Heart left ventricle (tissue), 16 donors: ENCODE results near the gene GRIN3B. TPM values are rescaled to one million over a fixed set of nuclear protein-coding genes. Genes with fewer than 3 reads are reported as not detected.

Experiments used
- ATAC-seq, 4 donors: fragments of 200-7000 bp; cut with Tn5 transposase; one replicate each; pipeline ENCODE4 v1.9.1; 2020 to 2022; ENCODE audit warnings: moderate library complexity in 4 of 4, mild to moderate bottlenecking in 3 of 4, moderate number of reproducible peaks in 1 of 4
- DNase-seq, 5 donors: peaks; one replicate each; pipeline ENCODE4 v3.0.0-alpha.2; 2020
- H3K27ac ChIP-seq, 12 donors: fragments of 200-600 bp; sonication (generic) in 4 of 12; one replicate each; pipeline versions ENCODE4 v1.5.0 to v1.8.0; 2016 to 2022; ENCODE audit warnings: mild to moderate bottlenecking in 2 of 12
- H3K27me3 ChIP-seq, 9 donors: fragments of 200-600 bp; sonication (generic) in 2 of 9; one replicate each; pipeline versions ENCODE4 v1.5.1 to v1.8.0; 2016 to 2022; ENCODE audit warnings: mild to moderate bottlenecking in 3 of 9
- H3K36me3 ChIP-seq, 9 donors: fragments of 200-600 bp; sonication (generic) in 2 of 9; one replicate each; pipeline versions ENCODE4 v1.5.0 to v1.8.0; 2018 to 2022; ENCODE audit warnings: mild to moderate bottlenecking in 2 of 9
- H3K4me1 ChIP-seq, 12 donors: fragments of 200-600 bp; sonication (generic) in 4 of 12; one replicate each; pipeline versions ENCODE4 v1.5.0 to v1.8.0; 2016 to 2022; ENCODE audit warnings: mild to moderate bottlenecking in 3 of 12
- H3K4me3 ChIP-seq, 12 donors: fragments of 200-600 bp; sonication (generic) in 4 of 12; one replicate each; pipeline versions ENCODE4 v1.5.0 to v1.8.0; 2017 to 2022; ENCODE audit warnings: mild to moderate bottlenecking in 9 of 12, moderate library complexity in 4 of 12
- H3K9me3 ChIP-seq, 12 donors: fragments of 200-600 bp; sonication (generic) in 4 of 12; one replicate each; pipeline versions ENCODE4 v1.5.0 to v1.8.0; 2016 to 2022; ENCODE audit warnings: mild to moderate bottlenecking in 1 of 12
- CTCF ChIP-seq, 12 donors: fragments of 200-600 bp; sonication (generic) in 4 of 12; IDR thresholded peaks; one replicate each; pipeline versions ENCODE4 v1.5.0 to v1.8.0; 2018 to 2022; ENCODE audit warnings: antibody characterized with exemption in 12 of 12, mild to moderate bottlenecking in 5 of 12
- POLR2A ChIP-seq, 2 donors: fragments of 450-650 bp; IDR thresholded peaks; one replicate each; pipeline ENCODE4 v1.6.1; 2017; ENCODE audit warnings: antibody characterized with exemption in 2 of 2, mild to moderate bottlenecking in 2 of 2, moderate library complexity in 2 of 2
- WGBS, 4 donors: extraction: QIAGEN DNeasy Blood & Tissue Kit in 2 of 4; methylation state at CpG; one replicate each; pipeline versions ENCODE4 v1.1.5 to v1.1.7; 2013 to 2018; 5-methylcytosine and 5-hydroxymethylcytosine counted together
- intact Hi-C, 10 donors: fragments of 100-400 bp; cut with DNase I; formaldehyde crosslinking; loops; one replicate each; pipeline versions ENCODE4 v1.11.1 to v1.14.2; 2022
- polyA plus RNA-seq, 2 donors: library from polyadenylated mRNA; stranded (reverse); fragments of 200-250 nt; gene quantifications; one replicate each; pipeline ENCODE4 v1.2.3, GENCODE V29; 2013
- total RNA-seq, 9 donors: library from RNA; depleted of rRNA in 2 of 9; stranded (reverse); fragments of >200 nt in 2 of 9; fragmentation: NEBNext Ultra II Directional in 3 of 9; extraction: Animal tissue kit (Norgen Biotek cat#: 25700) in 3 of 9; gene quantifications; one replicate each; pipeline versions ENCODE4 v1.1.0 to v1.2.4, GENCODE V29; 2016 to 2023
- donor health status: ischemic (EF 13 %, LVEDD 7.1; RV severe dilation, severe dysfunction).
- donor health status: healthy with polysubstance abuse.
- donor health status: DM: no; HTN: yes; CAD: no.
- donor health status: DM: no; HTN: no; CAD: no.
- donor health status: ischemic (EF 25% LVEDD 6.9; RV normal size, moderate dysfunction).
- donor health status: ischemic (EF 25% LVEDD 5.7; RV mildly dilated, moderate dysfunction).
- donor health status: healthy.
- donor health status: DM: yes; HTN: yes; CAD: no.
- donor health status: ischemic (EF 35%, LVEDD 5.7; RV mildly dilated, moderate dysfunction).
- donor health status: nonischemic (EF 11% LVEDD 7.7; RV severe dilation, severe dysfunction).
- donor health status: DM: yes; HTN: yes; CAD: no.
- donor health status: PGD.
- donor health status: ischemic (EF 29% LVEDD 5.4; RV normal size, mild dysfunction).
- donor health status: nonischemic (EF 23%, LVEDD 6.1; RV moderate dilation, normal function).

GRIN3B gene
- total and polyA plus RNA-seq, 11 donors, result 0.01 to 0.51 (median 0.09) TPM; not detected in 8

DNA sequence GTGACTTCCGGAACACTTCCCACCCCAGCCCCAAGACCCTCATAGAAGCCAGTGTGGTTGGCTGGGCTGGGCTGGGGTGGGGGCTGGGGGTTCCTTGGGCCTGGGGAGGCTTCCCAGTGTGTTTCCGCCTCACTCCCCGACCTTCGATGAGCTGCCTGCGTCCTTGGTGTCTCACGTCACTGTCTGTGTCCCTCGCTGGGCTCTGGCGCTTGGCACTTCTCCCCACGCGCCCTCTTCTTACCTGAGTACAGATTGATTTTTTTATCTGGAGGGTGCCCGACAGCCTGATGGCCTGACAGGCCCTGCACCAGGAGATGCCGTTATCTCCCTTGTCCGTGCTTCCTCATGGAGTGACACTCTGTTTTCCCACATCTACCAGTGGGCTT is 7.6 kb upstream of the GRIN3B start:
- intact Hi-C loops, result no loop called here
- Histone ChIP-seq H3K36me3 (peaks cover 0 to 52% (median 14%) of the 10 kb centered on the region in 9 donors), H3K9me3 (no peaks in the 10 kb centered on the region), H3K27me3 (peaks cover 4 to 30% (median 21%) of the 10 kb centered on the region in 9 donors), H3K27ac (no peak overlapping the region), H3K4me3 (no peak overlapping the region), H3K4me1 (peaks cover 0 to 14% (median 6%) of the 10 kb centered on the region in 12 donors)
- ATAC-seq (no peak), DNase-seq (no peak)
- no peak for TF ChIP-seq CTCF (IDR thresholded peaks at IDR 0.05)
- TF ChIP-seq POLR2A (IDR thresholded peaks at IDR 0.05), result no peak
- 87 to 91% (median 90%) methylated on average over 12 to 13 of the region's 13 CpGs for WGBS, 4 donors

GRCh38 chr19:993361-993830 is 6.8 kb upstream of the GRIN3B start:
- peaks cover 0 to 49% (median 14%) of the 10 kb centered on the region in 9 donors for H3K36me3 ChIP-seq
- H3K4me1 ChIP-seq, result peaks cover 0 to 14% (median 6%) of the 10 kb centered on the region in 12 donors
- DNase-seq (no peak), ATAC-seq (no peak)
- 89 to 93% (median 90%) methylated on average over 11 to 17 of the region's 17 CpGs for WGBS, 4 donors
- peaks cover 9 to 38% (median 28%) of the 10 kb centered on the region in 9 donors for H3K27me3 ChIP-seq
- no peak overlapping the region for H3K4me3 ChIP-seq
- H3K9me3 ChIP-seq, result no peaks in the 10 kb centered on the region
- H3K27ac ChIP-seq, result no peak overlapping the region
- intact Hi-C loops, result no loop called here
- no peak for TF ChIP-seq POLR2A (IDR thresholded peaks at IDR 0.05)
- no peak for TF ChIP-seq CTCF (IDR thresholded peaks at IDR 0.05)

DNA sequence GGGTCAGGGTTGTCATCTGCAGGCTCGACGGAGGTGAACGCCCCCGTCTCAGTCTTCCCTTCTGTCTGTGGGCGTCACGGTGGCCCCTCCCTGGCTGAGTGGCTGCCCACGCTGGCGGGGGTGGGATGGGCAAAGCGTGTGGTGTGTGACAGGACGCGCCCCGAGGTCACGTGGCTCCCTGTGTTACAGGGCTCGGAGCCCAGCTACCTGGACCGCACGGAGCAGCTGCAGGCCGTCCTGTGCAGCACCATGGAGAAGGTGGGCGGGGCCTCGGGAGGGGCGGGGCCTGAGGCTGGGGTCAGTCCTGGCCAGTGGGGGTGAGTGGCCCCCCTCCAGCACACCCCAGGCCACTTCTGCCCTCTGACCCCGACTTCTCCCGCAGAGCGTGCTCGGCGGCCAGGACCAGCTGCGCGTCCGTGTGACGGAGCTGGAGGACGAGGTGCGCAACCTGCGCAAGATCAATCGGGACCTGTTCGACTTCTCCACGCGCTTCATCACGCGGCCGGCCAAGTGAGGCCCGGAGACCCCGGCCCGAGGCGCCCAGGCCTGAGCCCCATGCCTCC is 6.3 kb upstream of the GRIN3B start:
- H3K9me3 ChIP-seq, result no peaks in the 10 kb centered on the region
- 90 to 93% (median 92%) methylated on average over 38 to 43 of the region's 43 CpGs for WGBS, 4 donors

More for the DNA sequence above, 6.3 kb upstream of the GRIN3B start:
- DNase-seq, result no peak
- intact Hi-C loops, result no loop called here
- TF ChIP-seq CTCF (IDR thresholded peaks at IDR 0.05) (no peak), POLR2A (IDR thresholded peaks at IDR 0.05) (no peak)
- Histone ChIP-seq H3K27me3 (peaks cover 10 to 42% (median 31%) of the 10 kb centered on the region in 9 donors), H3K27ac (no peak overlapping the region), H3K36me3 (peaks cover 0 to 46% (median 14%) of the 10 kb centered on the region in 9 donors), H3K4me3 (no peak overlapping the region), H3K4me1 (peaks cover 0 to 14% (median 6%) of the 10 kb centered on the region in 12 donors)
- ATAC-seq, result no peak
